AG04450 (cell line): ENCODE measurements around the gene WDFY4. TPM values are rescaled to one million over a fixed set of nuclear protein-coding genes. Genes with fewer than 3 reads are reported as not detected.

ENCODE experiments used
- CTCF ChIA-PET: fragments of 300-600, 350-600 bp; formaldehyde crosslinking; extraction: SDS; loops from one replicate; lab custom pipeline; 2022; ENCODE audit warnings: antibody characterized with exemption, inconsistent platforms; lab: Charles Lee
- POLR2A ChIA-PET: fragments of 350-600 bp; formaldehyde crosslinking; extraction: SDS; loops from one replicate; lab custom pipeline; 2021; ENCODE audit warnings: antibody characterized with exemption, inconsistent platforms; lab: Yijun Ruan, JAX
- DNase-seq: peaks from one replicate; pipeline ENCODE4 v3.0.0-alpha.2; 2011; ENCODE audit warnings: low read depth, low spot score
- H3K27ac ChIP-seq: one replicate; pipeline ENCODE4 v1.5.1; 2012; ENCODE audit warnings: low read depth, low read length, control low read depth
- H3K27me3 ChIP-seq: one replicate; pipeline ENCODE4 v1.6.0; 2012; ENCODE audit warnings: low read length; ENCODE audit not compliant: control insufficient read depth, insufficient read depth
- H3K4me3 ChIP-seq: 2 replicates; pipeline ENCODE4 v1.5.1; 2011; ENCODE audit warnings: mild to moderate bottlenecking, low read depth, low read length, control low read depth
- H3K9me3 ChIP-seq: 2 replicates; pipeline ENCODE4 v1.5.1; 2012; ENCODE audit warnings: low read length; ENCODE audit not compliant: control insufficient read depth, insufficient read depth
- polyA plus RNA-seq: library from polyadenylated mRNA; depleted of rRNA; stranded (reverse); fragments of >200 nt; gene quantifications from 2 replicates; pipeline ENCODE4 v1.2.3, GENCODE V29; 2011
- TF ChIP-seq, protein P1 (sequence below): IDR thresholded peaks from 2 replicates; pipeline ENCODE4 v1.5.1; 2011; ENCODE audit warnings: low read depth, low read length, control low read depth, inconsistent platforms

The WDFY4 gene
- polyA plus RNA-seq, 1 experiment, result not detected

DNA sequence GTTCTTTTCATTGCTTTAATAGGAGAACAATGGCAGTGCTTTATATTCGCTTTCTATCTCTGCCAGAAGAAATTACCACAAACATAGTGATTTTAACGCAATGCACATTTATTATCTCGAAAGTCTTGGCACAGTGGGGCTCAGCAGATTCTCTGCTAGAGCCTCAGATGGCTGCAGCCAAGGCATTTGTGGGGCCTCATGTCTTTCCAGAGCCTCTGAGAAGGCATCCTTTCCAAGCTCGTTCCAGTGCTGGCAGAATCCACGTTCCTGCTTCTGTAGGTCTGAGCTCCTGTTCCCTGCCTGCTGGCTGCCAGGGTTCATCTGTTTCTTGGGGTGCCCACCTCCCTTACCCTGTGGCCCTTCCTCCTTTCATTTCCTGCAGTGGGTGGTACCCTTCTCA, 194.8 kb downstream of the WDFY4 start:
- Histone ChIP-seq H3K4me3 (no peak overlapping the region), H3K27me3 (no peaks in the 10 kb centered on the region), H3K9me3 (no peaks in the 10 kb centered on the region), H3K27ac (no peak overlapping the region)
- TF ChIP-seq, protein P1, sequence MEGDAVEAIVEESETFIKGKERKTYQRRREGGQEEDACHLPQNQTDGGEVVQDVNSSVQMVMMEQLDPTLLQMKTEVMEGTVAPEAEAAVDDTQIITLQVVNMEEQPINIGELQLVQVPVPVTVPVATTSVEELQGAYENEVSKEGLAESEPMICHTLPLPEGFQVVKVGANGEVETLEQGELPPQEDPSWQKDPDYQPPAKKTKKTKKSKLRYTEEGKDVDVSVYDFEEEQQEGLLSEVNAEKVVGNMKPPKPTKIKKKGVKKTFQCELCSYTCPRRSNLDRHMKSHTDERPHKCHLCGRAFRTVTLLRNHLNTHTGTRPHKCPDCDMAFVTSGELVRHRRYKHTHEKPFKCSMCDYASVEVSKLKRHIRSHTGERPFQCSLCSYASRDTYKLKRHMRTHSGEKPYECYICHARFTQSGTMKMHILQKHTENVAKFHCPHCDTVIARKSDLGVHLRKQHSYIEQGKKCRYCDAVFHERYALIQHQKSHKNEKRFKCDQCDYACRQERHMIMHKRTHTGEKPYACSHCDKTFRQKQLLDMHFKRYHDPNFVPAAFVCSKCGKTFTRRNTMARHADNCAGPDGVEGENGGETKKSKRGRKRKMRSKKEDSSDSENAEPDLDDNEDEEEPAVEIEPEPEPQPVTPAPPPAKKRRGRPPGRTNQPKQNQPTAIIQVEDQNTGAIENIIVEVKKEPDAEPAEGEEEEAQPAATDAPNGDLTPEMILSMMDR, result no peak
- ChIA-PET POLR2A (no interaction called here), CTCF (no interaction called here)
- no peak for DNase-seq

GRCh38 chr10:48880016-48880705, 195.5 kb downstream of the WDFY4 start:
- CTCF ChIA-PET, result no interaction called here
- Histone ChIP-seq H3K9me3 (no peaks in the 10 kb centered on the region), H3K27ac (no peak overlapping the region), H3K4me3 (no peak overlapping the region), H3K27me3 (no peaks in the 10 kb centered on the region)
- TF ChIP-seq, protein P1, result no peak
- POLR2A ChIA-PET, result no interaction called here
- no peak for DNase-seq

GRCh38 chr10:48881937-48882336, 197.3 kb downstream of the WDFY4 start:
- ChIA-PET CTCF (no interaction called here), POLR2A (no interaction called here)
- no peak for DNase-seq
- TF ChIP-seq, protein P1, result no peak
- H3K27me3 ChIP-seq, result no peaks in the 10 kb centered on the region
- H3K27ac ChIP-seq, result no peak overlapping the region
- no peaks in the 10 kb centered on the region for H3K9me3 ChIP-seq
- no peak overlapping the region for H3K4me3 ChIP-seq

- DNase-seq, result no peak
- no peak overlapping the region for H3K4me3 ChIP-seq
- TF ChIP-seq, protein P1, result no peak
- no peak overlapping the region for H3K27ac ChIP-seq
- H3K9me3 ChIP-seq, result no peaks in the 10 kb centered on the region
- CTCF ChIA-PET, result no interaction called here
- no peaks in the 10 kb centered on the region for H3K27me3 ChIP-seq
- POLR2A ChIA-PET, result no interaction called here
These were observed 198.2 kb downstream of the WDFY4 start for GRCh38 chr10:48882881-48883280.

- Histone ChIP-seq H3K27me3 (peaks cover 1% of the 10 kb centered on the region), H3K4me3 (no peak overlapping the region), H3K9me3 (no peaks in the 10 kb centered on the region), H3K27ac (no peak overlapping the region)
- TF ChIP-seq, protein P1, result no peak
- POLR2A ChIA-PET, result no interaction called here
- CTCF ChIA-PET, result no interaction called here
- DNase-seq, result no peak
These were observed 199.0 kb downstream of the WDFY4 start for GRCh38 chr10:48883701-48884100.
